Activated T-helper 9 cell treated with anti-CD3 and anti-CD28 coated beads, Interleukin-2, amount 50 U/mL, for 16 hours (primary cell): ENCODE measurements around the gene TRABD.

Experiments
- DNase-seq: peaks from one replicate; pipeline ENCODE4 v3.0.0-alpha.2; 2020; ENCODE audit warnings: low read depth

Gene TRABD

DNA sequence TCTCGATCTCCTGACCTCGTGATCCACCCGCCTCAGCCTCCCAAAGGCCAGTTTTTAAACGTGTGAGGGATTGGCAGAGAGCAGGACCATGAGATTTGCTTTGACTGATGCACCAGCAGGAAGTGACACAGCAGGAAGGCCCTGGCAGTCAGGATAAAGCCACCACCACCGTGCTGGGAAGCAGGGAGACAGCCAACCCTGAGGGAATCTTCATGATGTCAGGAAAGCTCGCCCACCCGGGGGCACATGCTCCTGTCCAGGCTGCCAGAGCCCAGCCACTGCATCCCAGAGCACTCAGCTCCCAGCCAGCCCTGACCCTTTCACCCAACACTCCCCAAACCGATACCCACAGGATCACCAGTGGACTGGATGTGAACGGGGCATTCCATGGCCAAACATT is 53.0 kb downstream of the TRABD start:
- DNase-seq = no peak

GRCh38 chr22:50242406-50242949 is 56.8 kb downstream of the TRABD start:
- no peak for DNase-seq

- DNase-seq = no peak
These were observed 58.1 kb downstream of the TRABD start for GRCh38 chr22:50243685-50244419.

DNA sequence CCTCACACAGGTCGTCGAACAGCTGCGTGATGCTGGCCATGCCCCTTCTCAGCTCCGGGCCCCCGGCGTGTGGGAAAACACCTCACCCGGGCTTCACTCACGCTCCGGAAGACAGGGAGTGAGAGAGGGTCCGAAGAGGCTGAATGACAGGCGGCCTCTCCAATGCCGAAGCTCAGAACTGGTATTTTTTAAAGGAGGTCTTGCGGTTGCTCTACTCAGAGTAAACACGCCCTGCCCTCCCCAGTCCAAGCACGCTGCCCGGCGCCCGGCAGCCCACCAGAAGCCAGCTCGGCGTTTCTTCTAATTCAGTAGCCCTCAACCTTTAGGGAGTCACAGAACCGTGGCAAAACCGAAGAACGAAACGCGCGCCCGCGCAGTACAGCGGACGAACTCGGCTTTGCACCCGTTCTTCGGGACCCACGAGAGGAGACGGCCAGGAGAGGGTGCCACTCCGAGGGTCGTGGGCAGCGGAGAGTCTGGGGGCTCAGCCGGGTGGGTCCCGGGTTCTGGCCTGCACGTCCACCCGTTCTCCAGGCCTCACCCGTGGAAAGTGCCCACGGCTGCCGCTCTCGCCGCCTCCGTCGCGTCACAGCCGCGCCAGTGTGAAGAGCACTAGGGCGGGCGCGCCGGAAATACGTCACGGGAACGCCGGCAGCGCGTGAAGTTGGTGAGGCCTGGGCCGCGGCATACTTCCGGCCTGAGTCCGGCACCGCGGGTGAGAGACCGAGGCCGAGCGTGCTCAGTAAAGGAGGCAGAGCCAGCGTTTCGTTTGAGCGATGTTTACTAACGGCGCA is 58.9 kb downstream of the TRABD start, which contains the start of gene TUBGCP6:
Gene TUBGCP6 (minus strand): TSS at position 604 of the 794 bp plus-strand sequence. CDS start 564 bp downstream, at position 40.
- DNase-seq = peak; percentile 90

- DNase-seq = no peak
These were observed 59.7 kb downstream of the TRABD start for GRCh38 chr22:50245214-50246072.

GRCh38 chr22:50246242-50247175 is 60.8 kb downstream of the TRABD start:
- no peak for DNase-seq

DNA sequence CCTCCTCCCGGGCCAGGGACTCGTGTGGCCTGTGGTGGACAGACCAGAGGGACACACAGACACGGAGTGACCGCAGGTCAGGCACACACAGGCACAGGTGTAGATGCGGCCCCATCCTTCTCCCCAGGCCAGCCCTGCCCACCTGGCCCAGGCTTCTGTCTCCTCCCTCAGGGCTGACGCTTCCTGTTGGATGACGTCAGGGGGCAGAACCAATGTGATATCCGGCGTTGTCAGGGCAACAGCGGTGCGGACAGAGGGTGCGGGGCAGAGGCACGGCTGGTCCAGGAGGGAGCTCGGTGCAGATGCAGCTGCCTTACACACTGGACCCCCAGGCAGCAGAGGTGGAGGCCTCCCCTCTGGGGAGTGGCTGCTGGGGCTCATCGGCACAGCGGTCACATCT is 62.0 kb downstream of the TRABD start:
- no peak for DNase-seq

GRCh38 chr22:50248196-50249081 is 62.7 kb downstream of the TRABD start:
- no peak for DNase-seq
